ENCODE measurements around the gene ABHD2. TPM values are rescaled to one million over a fixed set of nuclear protein-coding genes. Genes with fewer than 3 reads are reported as not detected.

Gene ABHD2
- total and polyA plus RNA-seq, 4 donors, result 9.1 to 221 (median 82.5) TPM

DNA sequence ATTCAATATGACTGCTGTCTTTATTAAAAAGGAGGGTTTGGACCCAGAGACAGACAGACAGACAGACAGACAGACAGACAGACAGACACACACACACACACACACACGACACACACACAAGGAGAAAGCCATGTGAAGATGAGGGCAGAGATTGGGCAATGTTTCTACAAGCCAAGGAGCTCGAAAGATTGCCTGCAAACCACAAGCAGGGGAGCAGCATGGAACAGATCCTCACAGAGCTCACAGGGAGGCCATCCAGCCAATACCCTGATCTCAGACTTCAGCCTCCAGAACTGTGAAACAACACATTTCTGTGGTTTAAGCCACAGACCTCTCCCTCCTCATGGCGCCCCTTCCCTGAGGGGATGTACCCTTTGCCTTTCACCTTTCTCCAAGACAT, 35.8 kb upstream of the ABHD2 start:
- H3K4me1 ChIP-seq (ENCODE audit: control insufficient read depth in 1 of 2, insufficient read depth in 2 of 2, low read length in 2 of 2), result peaks cover 0 to 8% of the 10 kb centered on the region in 2 donors
- DNase-seq (no peak), ATAC-seq (ENCODE audit: low FRiP score) (peak; percentile 52)
- 46 to 54% methylated on average over 3 of the region's 3 CpGs for WGBS, 2 donors
- no peaks in the 10 kb centered on the region for H3K36me3 ChIP-seq (ENCODE audit: control insufficient read depth in 1 of 2, insufficient read depth in 2 of 2, low read length in 1 of 2)
- H3K9me3 ChIP-seq (ENCODE audit: control insufficient read depth, low read length), result no peaks in the 10 kb centered on the region
- intact Hi-C loops (cut with DNase I), result loop anchor here in 1 of 2 donors (5.0 kb wide), 1 partner anchor 35 kb away; no protein-coding TSS in a partner anchor
- no peak overlapping the region for H3K4me3 ChIP-seq (ENCODE audit: low read length in 2 of 2)
- peak overlapping the region; percentile 51 to 99 for H3K27ac ChIP-seq (ENCODE audit: low read depth in 1 of 2, low read length in 2 of 2)
- no peaks in the 10 kb centered on the region for H3K27me3 ChIP-seq (ENCODE audit: control insufficient read depth in 1 of 2, insufficient read depth in 2 of 2, low read length in 1 of 2)

DNA sequence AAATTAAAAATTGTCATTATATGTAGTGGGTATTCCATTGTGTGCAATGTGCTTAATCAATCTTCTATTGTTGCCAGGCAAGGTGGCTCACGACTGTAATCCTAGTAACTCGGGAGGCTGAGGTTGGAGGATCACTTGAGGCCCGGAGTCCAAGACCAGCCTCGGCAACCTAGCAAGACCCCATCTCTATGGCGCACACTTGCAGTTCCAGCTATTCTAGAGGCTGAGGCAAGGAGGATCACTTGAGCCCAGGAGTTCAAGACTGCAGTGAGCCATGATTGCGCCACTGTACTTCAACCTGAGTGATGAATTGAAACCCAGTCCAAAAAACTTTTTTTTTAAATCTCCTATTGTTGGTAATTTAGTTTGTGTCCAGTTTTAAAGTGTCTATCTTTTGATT, 33.4 kb upstream of the ABHD2 start:
- intact Hi-C loops (cut with DNase I), result loop anchor here (5.0 kb wide), 3 partner anchors 38 to 122 kb away; no protein-coding TSS in a partner anchor
- no peaks in the 10 kb centered on the region for H3K27me3 ChIP-seq (ENCODE audit: control insufficient read depth in 1 of 2, insufficient read depth in 2 of 2, low read length in 1 of 2)
- H3K4me3 ChIP-seq (ENCODE audit: low read length in 2 of 2), result no peak overlapping the region
- DNase-seq (no peak), ATAC-seq (ENCODE audit: low FRiP score) (no peak)
- WGBS, 2 donors, result 97 to 99% methylated on average over 6 of the region's 6 CpGs
- no peaks in the 10 kb centered on the region for H3K9me3 ChIP-seq (ENCODE audit: control insufficient read depth, low read length)
- H3K27ac ChIP-seq (ENCODE audit: low read depth in 1 of 2, low read length in 2 of 2), result no peak overlapping the region
- peaks cover 0 to 8% of the 10 kb centered on the region in 2 donors for H3K4me1 ChIP-seq (ENCODE audit: control insufficient read depth in 1 of 2, insufficient read depth in 2 of 2, low read length in 2 of 2)
- no peaks in the 10 kb centered on the region for H3K36me3 ChIP-seq (ENCODE audit: control insufficient read depth in 1 of 2, insufficient read depth in 2 of 2, low read length in 1 of 2)

DNA sequence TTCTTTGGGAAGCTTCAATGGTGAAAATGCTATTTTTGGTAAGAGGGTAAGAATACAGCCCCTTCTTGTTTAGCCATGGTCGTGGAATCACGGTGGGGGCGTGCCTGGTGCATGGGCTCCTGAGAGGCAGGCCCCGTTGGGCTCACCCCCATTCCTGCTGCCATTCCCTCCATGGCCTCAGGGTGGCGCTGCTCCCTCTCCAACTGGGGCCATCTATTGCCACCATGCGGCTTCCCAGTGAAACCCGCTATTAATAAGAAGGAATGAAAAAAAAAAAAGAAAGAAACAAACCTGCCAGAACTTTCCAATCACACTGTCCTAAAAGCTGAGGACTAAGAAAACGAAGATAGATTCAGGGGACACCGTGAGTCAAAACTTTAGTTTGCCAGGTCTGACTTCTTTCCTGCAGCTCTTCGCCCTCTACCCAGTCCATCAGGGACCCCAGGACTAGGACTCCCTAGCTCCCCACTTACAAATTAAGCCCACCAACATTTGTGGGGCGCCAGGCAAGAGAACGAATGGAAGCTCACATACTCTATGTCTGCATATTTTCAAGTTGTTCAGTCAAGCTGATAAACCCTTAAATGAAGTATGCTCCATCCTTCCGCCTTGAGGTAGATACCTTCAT, 30.6 kb upstream of the ABHD2 start:
- Histone ChIP-seq H3K4me3 (ENCODE audit: low read length in 2 of 2) (no peak overlapping the region), H3K27me3 (ENCODE audit: control insufficient read depth in 1 of 2, insufficient read depth in 2 of 2, low read length in 1 of 2) (no peaks in the 10 kb centered on the region), H3K27ac (ENCODE audit: low read depth in 1 of 2, low read length in 2 of 2) (no peak overlapping the region), H3K36me3 (ENCODE audit: control insufficient read depth in 1 of 2, insufficient read depth in 2 of 2, low read length in 1 of 2) (no peaks in the 10 kb centered on the region), H3K4me1 (ENCODE audit: control insufficient read depth in 1 of 2, insufficient read depth in 2 of 2, low read length in 2 of 2) (peaks cover 0 to 6% of the 10 kb centered on the region in 2 donors), H3K9me3 (ENCODE audit: control insufficient read depth, low read length) (no peaks in the 10 kb centered on the region)
- ATAC-seq (ENCODE audit: low FRiP score) (peak; percentile 95), DNase-seq (peak; percentile 85 to 95)
- intact Hi-C loops (cut with DNase I), result loop anchor here (1.0 to 5.0 kb wide), 4 partner anchors 71 to 120 kb away; no protein-coding TSS in a partner anchor
- WGBS, 2 donors, result 29 to 30% methylated on average over 13 of the region's 13 CpGs

DNA sequence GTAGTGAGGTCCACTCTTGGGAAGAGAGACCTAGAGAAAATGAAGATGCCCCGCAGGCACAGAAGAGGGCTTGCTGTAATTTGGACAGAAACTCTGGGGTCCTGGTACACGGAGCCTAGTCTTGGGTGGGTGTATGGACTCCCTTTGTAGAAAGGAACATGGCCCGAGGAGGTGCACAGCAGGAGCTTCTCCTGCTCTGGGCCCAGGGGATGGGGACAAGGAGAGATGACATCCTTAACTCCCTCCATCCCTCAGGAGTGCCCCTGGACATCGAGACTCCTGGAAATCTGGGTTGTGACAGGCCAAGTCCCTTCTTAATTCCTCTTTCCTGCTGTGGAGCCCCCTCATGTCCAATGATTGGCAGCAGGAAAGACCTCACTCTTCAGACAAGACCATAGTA, 29.9 kb upstream of the ABHD2 start:
- no peaks in the 10 kb centered on the region for H3K9me3 ChIP-seq (ENCODE audit: control insufficient read depth, low read length)
- 92 to 98% methylated on average over 4 of the region's 4 CpGs for WGBS, 2 donors
- no peaks in the 10 kb centered on the region for H3K36me3 ChIP-seq (ENCODE audit: control insufficient read depth in 1 of 2, insufficient read depth in 2 of 2, low read length in 1 of 2)
- H3K27me3 ChIP-seq (ENCODE audit: control insufficient read depth in 1 of 2, insufficient read depth in 2 of 2, low read length in 1 of 2), result no peaks in the 10 kb centered on the region
- no peak overlapping the region for H3K27ac ChIP-seq (ENCODE audit: low read depth in 1 of 2, low read length in 2 of 2)
- DNase-seq (no peak), ATAC-seq (ENCODE audit: low FRiP score) (no peak)
- peaks cover 0 to 3% of the 10 kb centered on the region in 2 donors for H3K4me1 ChIP-seq (ENCODE audit: control insufficient read depth in 1 of 2, insufficient read depth in 2 of 2, low read length in 2 of 2)
- H3K4me3 ChIP-seq (ENCODE audit: low read length in 2 of 2), result no peak overlapping the region
- intact Hi-C loops (cut with DNase I), result loop anchor here (5.0 kb wide), 2 partner anchors 74 to 119 kb away; no protein-coding TSS in a partner anchor

DNA sequence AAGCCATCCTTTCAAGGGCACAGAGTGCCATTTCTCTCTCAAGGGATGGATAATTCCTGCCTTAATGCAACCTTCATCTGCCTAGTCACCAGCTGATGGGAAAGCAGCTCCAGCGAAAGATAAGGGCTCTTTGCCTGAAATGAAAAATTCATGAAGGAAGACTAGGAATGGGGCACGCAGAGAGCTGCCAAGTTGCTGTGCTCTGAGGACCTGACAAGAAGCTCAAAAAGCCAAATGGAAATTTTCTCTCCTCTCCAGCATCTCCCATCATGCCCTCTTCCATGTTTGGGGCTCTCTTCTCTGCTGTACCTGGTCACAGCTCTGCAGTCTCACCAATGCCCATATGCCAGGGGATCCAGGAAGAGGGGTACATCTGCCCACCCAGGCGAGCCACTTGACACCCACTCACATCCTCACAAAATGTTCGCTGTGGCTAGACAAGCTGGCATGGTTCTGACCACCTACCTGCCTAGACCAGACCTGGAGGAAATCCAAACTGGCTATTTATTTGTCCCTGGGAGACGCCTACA, 29.3 kb upstream of the ABHD2 start:
- Histone ChIP-seq H3K9me3 (ENCODE audit: control insufficient read depth, low read length) (no peaks in the 10 kb centered on the region), H3K4me1 (ENCODE audit: control insufficient read depth in 1 of 2, insufficient read depth in 2 of 2, low read length in 2 of 2) (no peaks in the 10 kb centered on the region), H3K4me3 (ENCODE audit: low read length in 2 of 2) (no peak overlapping the region), H3K27ac (ENCODE audit: low read depth in 1 of 2, low read length in 2 of 2) (no peak overlapping the region), H3K27me3 (ENCODE audit: control insufficient read depth in 1 of 2, insufficient read depth in 2 of 2, low read length in 1 of 2) (no peaks in the 10 kb centered on the region), H3K36me3 (ENCODE audit: control insufficient read depth in 1 of 2, insufficient read depth in 2 of 2, low read length in 1 of 2) (no peaks in the 10 kb centered on the region)
- ATAC-seq (ENCODE audit: low FRiP score), result no peak
- intact Hi-C loops (cut with DNase I), result loop anchor here (5.0 kb wide), 2 partner anchors 73 to 118 kb away; no protein-coding TSS in a partner anchor
- no peak for DNase-seq
- 70 to 81% methylated on average over 5 of the region's 5 CpGs for WGBS, 2 donors

DNA sequence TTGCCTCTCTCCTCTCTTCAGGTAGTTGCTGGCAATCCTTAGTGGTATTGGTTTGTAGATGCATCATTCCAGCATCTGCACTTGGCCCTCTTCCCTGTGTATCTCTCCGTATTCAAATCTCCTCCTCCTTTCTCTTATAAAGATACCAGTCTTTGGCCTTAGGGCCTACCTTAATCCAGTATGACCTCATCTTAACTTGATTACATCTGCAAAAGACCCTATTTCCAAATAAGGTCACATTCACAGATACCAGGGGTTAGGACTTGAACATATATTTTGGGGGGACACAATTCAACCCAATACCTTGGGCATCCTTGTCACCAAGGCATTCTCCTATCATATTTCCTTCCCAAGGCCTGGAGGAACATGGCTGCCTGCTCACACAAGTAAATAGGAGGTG, 22.0 kb upstream of the ABHD2 start:
- ATAC-seq (ENCODE audit: low FRiP score), result no peak
- intact Hi-C loops (cut with DNase I), result no loop called here
- H3K4me1 ChIP-seq (ENCODE audit: control insufficient read depth in 1 of 2, insufficient read depth in 2 of 2, low read length in 2 of 2), result no peaks in the 10 kb centered on the region

DNA sequence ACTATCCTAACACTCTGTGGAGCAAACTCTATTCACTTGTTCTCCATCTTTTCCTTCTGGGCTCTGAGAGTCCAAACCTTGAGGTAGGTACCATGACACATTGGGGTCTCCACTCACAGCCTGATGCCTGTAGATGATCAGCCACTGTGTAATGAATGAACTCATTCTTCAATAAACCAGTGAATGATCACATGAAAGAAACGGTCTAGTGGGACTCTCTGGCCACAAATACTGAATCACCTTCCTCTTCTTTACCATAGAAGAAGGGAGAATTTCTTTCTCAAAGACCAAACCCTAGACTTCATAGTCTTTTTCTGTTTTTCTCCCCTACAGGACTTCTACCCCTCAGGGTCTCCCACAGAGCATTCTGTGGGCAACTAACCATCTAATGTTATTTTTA, 20.5 kb upstream of the ABHD2 start:
- 76 to 93% methylated on average over 1 of the region's 1 CpG for WGBS, 2 donors
- no peaks in the 10 kb centered on the region for H3K27me3 ChIP-seq (ENCODE audit: control insufficient read depth in 1 of 2, insufficient read depth in 2 of 2, low read length in 1 of 2)
- no peaks in the 10 kb centered on the region for H3K36me3 ChIP-seq (ENCODE audit: control insufficient read depth in 1 of 2, insufficient read depth in 2 of 2, low read length in 1 of 2)
- intact Hi-C loops (cut with DNase I), result no loop called here
- no peak overlapping the region for H3K27ac ChIP-seq (ENCODE audit: low read depth in 1 of 2, low read length in 2 of 2)
- H3K9me3 ChIP-seq (ENCODE audit: control insufficient read depth, low read length), result peaks cover 2% of the 10 kb centered on the region
- no peak for DNase-seq
- no peak for ATAC-seq (ENCODE audit: low FRiP score)
- no peak overlapping the region for H3K4me3 ChIP-seq (ENCODE audit: low read length in 2 of 2)
- H3K4me1 ChIP-seq (ENCODE audit: control insufficient read depth in 1 of 2, insufficient read depth in 2 of 2, low read length in 2 of 2), result no peaks in the 10 kb centered on the region

More for the DNA sequence above, 22.0 kb upstream of the ABHD2 start:
- no peaks in the 10 kb centered on the region for H3K36me3 ChIP-seq (ENCODE audit: control insufficient read depth in 1 of 2, insufficient read depth in 2 of 2, low read length in 1 of 2)
- no peak overlapping the region for H3K27ac ChIP-seq (ENCODE audit: low read depth in 1 of 2, low read length in 2 of 2)
- no peak for DNase-seq
- peaks cover 2% of the 10 kb centered on the region for H3K9me3 ChIP-seq (ENCODE audit: control insufficient read depth, low read length)
- no peaks in the 10 kb centered on the region for H3K27me3 ChIP-seq (ENCODE audit: control insufficient read depth in 1 of 2, insufficient read depth in 2 of 2, low read length in 1 of 2)
- WGBS, 2 donors, result 92 to 95% methylated on average over 1 of the region's 1 CpG
- H3K4me3 ChIP-seq (ENCODE audit: low read length in 2 of 2), result no peak overlapping the region

DNA sequence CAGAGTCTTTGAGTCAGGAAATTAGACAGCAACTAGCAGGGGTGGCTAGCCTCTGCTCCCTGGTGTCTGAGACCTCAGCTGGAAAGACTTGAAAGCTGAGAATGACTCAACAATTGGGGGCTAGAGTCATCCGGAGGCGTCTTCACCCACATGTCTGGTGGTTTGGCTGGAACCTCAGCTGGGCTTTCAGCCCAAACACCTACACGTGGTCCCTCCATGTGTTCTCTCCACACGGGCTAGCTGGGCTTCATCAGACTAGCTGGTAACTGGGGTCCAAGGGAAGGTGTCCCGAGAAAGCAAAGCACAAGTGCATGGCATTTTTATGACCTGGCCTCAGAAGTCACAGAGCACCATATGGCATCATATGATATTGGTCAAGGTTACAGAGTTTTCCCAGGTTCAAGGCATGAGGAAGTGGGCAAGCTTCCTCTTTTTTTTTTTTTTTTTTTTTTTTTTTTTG, 19.9 kb upstream of the ABHD2 start:
- no peaks in the 10 kb centered on the region for H3K36me3 ChIP-seq (ENCODE audit: control insufficient read depth in 1 of 2, insufficient read depth in 2 of 2, low read length in 1 of 2)
- H3K27me3 ChIP-seq (ENCODE audit: control insufficient read depth in 1 of 2, insufficient read depth in 2 of 2, low read length in 1 of 2), result no peaks in the 10 kb centered on the region
- no peak for ATAC-seq (ENCODE audit: low FRiP score)
- intact Hi-C loops (cut with DNase I), result no loop called here
- H3K4me1 ChIP-seq (ENCODE audit: control insufficient read depth in 1 of 2, insufficient read depth in 2 of 2, low read length in 2 of 2), result no peaks in the 10 kb centered on the region
- peaks cover 2% of the 10 kb centered on the region for H3K9me3 ChIP-seq (ENCODE audit: control insufficient read depth, low read length)
- WGBS, 2 donors, result 55 to 64% methylated on average over 5 of the region's 5 CpGs
- H3K4me3 ChIP-seq (ENCODE audit: low read length in 2 of 2), result no peak overlapping the region
- peak in 1 of 2 donors; percentile 58 for DNase-seq
- H3K27ac ChIP-seq (ENCODE audit: low read depth in 1 of 2, low read length in 2 of 2), result no peak overlapping the region

Measured in aorta (tissue), 5 donors.